GM18858 (cell line): ENCODE data around the gene ITPR1.
"Not testable (repeated sequence)": the region's sequence is repeated elsewhere in the genome, so short reads cannot be mapped to it uniquely, and the experiment has no call there.

Experiments
- ATAC-seq: cut with Tn5 transposase; IDR thresholded peaks from one replicate; pipeline ENCODE4 v1.9.1; 2021; ENCODE audit not compliant: unreplicated experiment

The ITPR1 gene

GRCh38 chr3:4493014-4493940 is at the start of gene ITPR1:
ITPR1 (plus strand) TSS chr3:4493348; CDS start chr3:4516492, 23,144 bp downstream.
- ATAC-seq = peak; percentile 88

GRCh38 chr3:4447295-4447999 is 45.7 kb upstream of the ITPR1 start:
- no peak for ATAC-seq

- no peak for ATAC-seq
Observed at GRCh38 chr3:4448187-4448586, 45.0 kb upstream of the ITPR1 start.

GRCh38 chr3:4449043-4449805 is 43.9 kb upstream of the ITPR1 start:
- no peak for ATAC-seq

- no peak for ATAC-seq
Observed at GRCh38 chr3:4454142-4454541, 39.0 kb upstream of the ITPR1 start.

- not testable (repeated sequence) for ATAC-seq
Observed at GRCh38 chr3:4456780-4457179, 36.4 kb upstream of the ITPR1 start.

GRCh38 chr3:4458961-4459360 is 34.2 kb upstream of the ITPR1 start:
- ATAC-seq = no peak

- no peak for ATAC-seq
Observed at GRCh38 chr3:4460334-4460733, 32.8 kb upstream of the ITPR1 start.

GRCh38 chr3:4461468-4462090 is 31.6 kb upstream of the ITPR1 start:
- ATAC-seq = no peak

GRCh38 chr3:4462369-4463040 is 30.6 kb upstream of the ITPR1 start:
- ATAC-seq = no peak

- no peak for ATAC-seq
Observed at GRCh38 chr3:4464576-4464975, 28.6 kb upstream of the ITPR1 start.

GRCh38 chr3:4466741-4467521 is 26.2 kb upstream of the ITPR1 start, which contains the start of gene SUMF1:
SUMF1 (minus strand) TSS chr3:4467269; CDS start chr3:4467245, 24 bp downstream.
- ATAC-seq = peak; percentile 100

GRCh38 chr3:4467522-4467867 is 25.7 kb upstream of the ITPR1 start:
- no peak for ATAC-seq

GRCh38 chr3:4471907-4472306 is 21.2 kb upstream of the ITPR1 start:
- ATAC-seq = no peak

- ATAC-seq = no peak
Observed at GRCh38 chr3:4472312-4472711, 20.8 kb upstream of the ITPR1 start.

GRCh38 chr3:4472766-4473165 is 20.4 kb upstream of the ITPR1 start:
- ATAC-seq = no peak

GRCh38 chr3:4474683-4475490 is 18.3 kb upstream of the ITPR1 start:
- ATAC-seq = peak; percentile 54

GRCh38 chr3:4475804-4476203 is 17.3 kb upstream of the ITPR1 start:
- ATAC-seq = no peak

- no peak for ATAC-seq
Observed at GRCh38 chr3:4476496-4476895, 16.7 kb upstream of the ITPR1 start.
